HEK293 (cell line): ENCODE data around the gene NYNRIN.

Experiments used
- CTCF ChIA-PET: fragments of 350-600 bp; formaldehyde crosslinking; extraction: SDS; loops from one replicate; lab custom pipeline; 2021; ENCODE audit warnings: antibody characterized with exemption; lab: Yijun Ruan, JAX
- POLR2A ChIA-PET: fragments of 300-600 bp; formaldehyde crosslinking; extraction: SDS; loops from one replicate; lab custom pipeline; 2020; ENCODE audit warnings: antibody characterized with exemption, inconsistent platforms; lab: Yijun Ruan, JAX
- H3K27ac ChIP-seq: fragments of 200-500 bp; sonication (Bioruptor generic); 2 replicates; pipeline ENCODE4 v1.5.1; 2014; ENCODE audit warnings: low read depth, low read length, control low read depth, inconsistent platforms; ENCODE audit errors: extremely low read depth
- H3K36me3 ChIP-seq, 2 experiments: fragments of 200-500 bp in 1 of 2; sonication (Bioruptor generic) in 1 of 2; 1 replicate in 1 of 2; 2 replicates in 1 of 2; pipeline ENCODE4 v1.5.1; 2014 to 2017; ENCODE audit warnings: inconsistent platforms in 2 of 2, low read length in 2 of 2; ENCODE audit not compliant: control insufficient read depth in 2 of 2, insufficient read depth in 1 of 2
- H3K4me1 ChIP-seq: fragments of 200-500 bp; sonication (Bioruptor generic); 2 replicates; pipeline ENCODE4 v1.5.1; 2014; ENCODE audit warnings: mild to moderate bottlenecking, low read length, inconsistent platforms; ENCODE audit not compliant: control insufficient read depth, insufficient read depth
- H3K4me3 ChIP-seq: 2 replicates; pipeline ENCODE4 v1.5.1; 2011; ENCODE audit warnings: low read depth, mild to moderate bottlenecking, control low read depth, low read length, moderate library complexity
- H3K9me3 ChIP-seq: fragments of 200-500 bp; sonication (Bioruptor generic); 2 replicates; pipeline ENCODE4 v1.5.1; 2014; ENCODE audit warnings: low read depth, low read length, inconsistent platforms; ENCODE audit not compliant: control insufficient read depth, insufficient read depth
- KLF1 ChIP-seq: fragments of 450-650 bp; formaldehyde crosslinking; IDR thresholded peaks from 2 replicates; pipeline ENCODE4 v1.5.1; 2016; ENCODE audit warnings: missing biosample characterization, missing genetic modification characterization
- SCRT2 ChIP-seq: fragments of 450-650 bp; formaldehyde crosslinking; IDR thresholded peaks from 2 replicates; pipeline ENCODE4 v1.5.1; 2016; ENCODE audit warnings: missing biosample characterization, missing genetic modification characterization
- ZBTB48 ChIP-seq: fragments of 450-650 bp; formaldehyde crosslinking; IDR thresholded peaks from 2 replicates; pipeline ENCODE4 v1.5.1; 2016; ENCODE audit warnings: missing biosample characterization, missing genetic modification characterization
- ZBTB8A ChIP-seq: fragments of 450-650 bp; formaldehyde crosslinking; IDR thresholded peaks from 2 replicates; pipeline ENCODE4 v1.5.1; 2016; ENCODE audit warnings: missing biosample characterization, missing genetic modification characterization
- ZIC2 ChIP-seq: fragments of 450-650 bp; formaldehyde crosslinking; IDR thresholded peaks from 2 replicates; pipeline ENCODE4 v1.5.1; 2016; ENCODE audit warnings: missing biosample characterization, missing genetic modification characterization
- ZNF174 ChIP-seq: fragments of 450-650 bp; formaldehyde crosslinking; IDR thresholded peaks from 2 replicates; pipeline ENCODE4 v1.5.0; 2017; ENCODE audit warnings: missing biosample characterization, mild to moderate bottlenecking, missing genetic modification characterization
- ZNF24 ChIP-seq: fragments of 450-650 bp; formaldehyde crosslinking; IDR thresholded peaks from 2 replicates; pipeline ENCODE4 v1.5.1; 2016; ENCODE audit warnings: missing biosample characterization, missing genetic modification characterization
- ZNF521 ChIP-seq: fragments of 450-650 bp; formaldehyde crosslinking; IDR thresholded peaks from 2 replicates; pipeline ENCODE4 v1.5.1; 2017; ENCODE audit warnings: missing biosample characterization, mild to moderate bottlenecking, missing genetic modification characterization
- ZNF530 ChIP-seq: fragments of 450-650 bp; formaldehyde crosslinking; IDR thresholded peaks from 2 replicates; pipeline ENCODE4 v1.5.1; 2016; ENCODE audit warnings: low read depth, missing biosample characterization, missing genetic modification characterization
- ZNF558 ChIP-seq: fragments of 450-650 bp; formaldehyde crosslinking; IDR thresholded peaks from 2 replicates; pipeline ENCODE4 v1.5.1; 2016; ENCODE audit warnings: missing biosample characterization, missing genetic modification characterization
- ZNF600 ChIP-seq: fragments of 450-650 bp; formaldehyde crosslinking; IDR thresholded peaks from 2 replicates; pipeline ENCODE4 v1.5.1; 2016; ENCODE audit warnings: missing biosample characterization, missing genetic modification characterization
- TF ChIP-seq, protein P1 (sequence below): fragments of 450-650 bp; formaldehyde crosslinking; IDR thresholded peaks from 2 replicates; pipeline ENCODE4 v1.5.1; 2016; ENCODE audit warnings: missing biosample characterization, missing genetic modification characterization
- TF ChIP-seq, protein P2 (sequence below): fragments of 450-650 bp; formaldehyde crosslinking; IDR thresholded peaks from 2 replicates; pipeline ENCODE4 v1.5.1; 2017; ENCODE audit warnings: missing biosample characterization, missing genetic modification characterization
- TF ChIP-seq, protein P3 (sequence below): fragments of 450-650 bp; formaldehyde crosslinking; IDR thresholded peaks from 2 replicates; pipeline ENCODE4 v1.5.1; 2016; ENCODE audit warnings: missing biosample characterization, missing genetic modification characterization

The NYNRIN gene

DNA sequence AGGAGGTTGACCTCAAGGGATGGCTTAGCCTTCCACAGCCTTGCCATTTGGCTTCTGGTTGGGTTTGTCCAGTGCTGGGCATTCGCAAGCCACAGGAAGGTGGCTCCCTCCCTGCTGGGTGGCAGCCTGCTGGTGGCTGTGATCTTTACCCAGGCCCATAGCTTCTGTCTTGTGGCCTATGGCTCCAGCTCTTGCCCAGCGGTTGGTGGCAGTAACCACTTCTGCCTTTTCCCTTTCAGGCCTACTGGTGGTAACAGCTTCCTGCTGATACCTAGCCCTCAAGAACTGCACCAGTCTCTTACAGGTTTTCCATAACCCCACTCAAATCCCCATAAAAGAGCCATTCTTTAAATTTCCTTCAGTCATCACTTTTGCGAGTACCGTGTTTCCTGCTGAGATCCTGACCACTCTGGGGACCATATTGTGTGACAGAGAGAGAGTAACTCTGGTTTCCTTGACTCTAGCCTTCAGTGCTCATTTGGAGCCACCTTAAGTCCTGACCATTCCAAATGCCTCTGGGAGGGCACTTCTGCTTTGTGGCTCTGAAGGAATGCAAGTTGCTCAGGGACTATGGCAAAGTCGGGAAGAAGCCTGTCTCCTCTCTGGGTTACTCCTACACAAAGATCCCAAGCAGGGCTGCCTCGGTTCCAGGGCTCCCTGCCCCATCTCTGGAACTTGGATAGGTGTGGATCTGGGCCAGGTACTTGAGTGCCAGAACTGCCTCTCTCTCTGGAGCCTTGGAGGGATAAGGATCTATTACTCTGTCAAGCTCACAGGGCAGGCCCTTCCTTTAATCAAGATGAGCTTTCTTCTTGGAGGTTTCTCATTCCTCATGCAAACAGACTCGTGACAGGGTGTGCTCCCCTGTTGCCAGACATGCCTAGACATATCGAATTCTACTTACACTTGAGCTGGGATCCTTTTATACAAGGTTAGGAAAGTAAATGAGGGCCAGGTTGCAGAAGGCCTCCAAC, 2.9 kb upstream of the NYNRIN start (continued):
- TF ChIP-seq, protein P1, sequence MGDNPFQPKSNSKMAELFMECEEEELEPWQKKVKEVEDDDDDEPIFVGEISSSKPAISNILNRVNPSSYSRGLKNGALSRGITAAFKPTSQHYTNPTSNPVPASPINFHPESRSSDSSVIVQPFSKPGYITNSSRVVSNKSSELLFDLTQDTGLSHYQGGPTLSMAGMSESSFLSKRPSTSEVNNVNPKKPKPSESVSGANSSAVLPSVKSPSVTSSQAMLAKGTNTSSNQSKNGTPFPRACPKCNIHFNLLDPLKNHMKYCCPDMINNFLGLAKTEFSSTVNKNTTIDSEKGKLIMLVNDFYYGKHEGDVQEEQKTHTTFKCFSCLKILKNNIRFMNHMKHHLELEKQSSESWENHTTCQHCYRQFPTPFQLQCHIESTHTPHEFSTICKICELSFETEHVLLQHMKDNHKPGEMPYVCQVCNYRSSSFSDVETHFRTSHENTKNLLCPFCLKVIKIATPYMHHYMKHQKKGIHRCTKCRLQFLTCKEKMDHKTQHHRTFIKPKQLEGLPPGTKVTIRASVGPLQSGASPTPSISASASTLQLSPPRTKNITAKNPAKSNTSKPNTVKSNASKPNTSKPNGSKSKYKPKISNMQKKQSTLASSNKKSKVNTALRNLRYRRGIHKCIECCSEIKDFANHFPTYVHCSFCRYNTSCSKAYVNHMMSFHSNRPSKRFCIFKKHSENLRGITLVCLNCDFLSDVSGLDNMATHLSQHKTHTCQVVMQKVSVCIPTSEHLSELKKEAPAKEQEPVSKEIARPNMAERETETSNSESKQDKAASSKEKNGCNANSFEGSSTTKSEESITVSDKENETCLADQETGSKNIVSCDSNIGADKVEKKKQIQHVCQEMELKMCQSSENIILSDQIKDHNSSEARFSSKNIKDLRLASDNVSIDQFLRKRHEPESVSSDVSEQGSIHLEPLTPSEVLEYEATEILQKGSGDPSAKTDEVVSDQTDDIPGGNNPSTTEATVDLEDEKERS = no peak
- TF ChIP-seq ZNF530 (tag by site-specific recombination) (peak; percentile 95), ZNF558 (tag by site-specific recombination) (peak; percentile 95), ZNF24 (tag by site-specific recombination) (no peak), ZBTB48 (no peak), ZNF174 (no peak), ZIC2 (tag by site-specific recombination) (peak; percentile 81), ZNF521 (tag by site-specific recombination) (no peak)
- TF ChIP-seq, protein P2, sequence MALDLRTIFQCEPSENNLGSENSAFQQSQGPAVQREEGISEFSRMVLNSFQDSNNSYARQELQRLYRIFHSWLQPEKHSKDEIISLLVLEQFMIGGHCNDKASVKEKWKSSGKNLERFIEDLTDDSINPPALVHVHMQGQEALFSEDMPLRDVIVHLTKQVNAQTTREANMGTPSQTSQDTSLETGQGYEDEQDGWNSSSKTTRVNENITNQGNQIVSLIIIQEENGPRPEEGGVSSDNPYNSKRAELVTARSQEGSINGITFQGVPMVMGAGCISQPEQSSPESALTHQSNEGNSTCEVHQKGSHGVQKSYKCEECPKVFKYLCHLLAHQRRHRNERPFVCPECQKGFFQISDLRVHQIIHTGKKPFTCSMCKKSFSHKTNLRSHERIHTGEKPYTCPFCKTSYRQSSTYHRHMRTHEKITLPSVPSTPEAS (tag by site-specific recombination) = 0 out of 2 replicates have a peak, but pooled peaks have one; percentile 12

DNA sequence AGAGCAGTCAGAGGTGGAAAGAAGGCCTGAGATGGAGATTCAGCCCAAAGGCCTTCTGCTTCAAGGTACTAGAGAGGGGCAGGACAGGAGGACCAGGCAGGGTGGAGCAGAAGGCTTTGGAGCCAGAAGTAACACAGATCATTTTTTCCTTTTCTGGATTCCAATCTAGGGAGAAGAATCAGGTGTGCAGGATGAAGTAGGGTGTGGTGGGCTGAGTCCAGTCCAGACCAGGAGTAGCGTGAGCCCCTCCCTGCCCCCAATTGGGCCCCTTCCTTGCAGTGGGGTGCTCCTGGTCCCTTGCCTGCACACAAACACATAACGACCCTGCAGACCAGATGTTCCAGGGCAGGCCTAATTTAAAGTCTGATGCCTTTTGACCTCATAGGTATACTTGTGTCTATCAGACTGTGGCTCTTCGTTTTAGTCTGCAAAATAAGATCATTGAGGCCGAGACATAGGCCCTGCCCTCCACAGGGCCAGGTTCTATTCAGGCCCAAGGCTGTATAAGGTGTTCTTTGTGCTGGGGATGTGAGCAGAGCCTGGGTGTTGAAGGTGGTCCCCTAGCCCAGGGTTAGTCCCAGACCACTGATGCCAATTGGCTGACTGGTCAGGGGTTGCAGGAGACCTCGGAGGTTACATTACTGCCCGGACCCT, 1.0 kb upstream of the NYNRIN start:
- Histone ChIP-seq H3K4me3 (no peak overlapping the region), H3K4me1 (peaks cover 26% of the 10 kb centered on the region), H3K36me3 (no peaks in the 10 kb centered on the region), H3K27ac (peak overlapping the region; percentile 34; the same call in 1 of the 2 replicates), H3K9me3 (no peaks in the 10 kb centered on the region)
- CTCF ChIA-PET = interaction anchor here (0.6 to 1.7 kb wide), 3 partner anchors 15 to 210 kb away, joined by 3 to 7 read pairs (median 3); no protein-coding TSS in a partner anchor
- POLR2A ChIA-PET = interaction anchor here (1.6 kb wide), 1 partner anchor 32 kb away, joined by 7 read pairs; no protein-coding TSS in a partner anchor
- no peak for TF ChIP-seq SCRT2 (tag by site-specific recombination)
- TF ChIP-seq KLF1 = peak; percentile 73
- TF ChIP-seq, protein P3, sequence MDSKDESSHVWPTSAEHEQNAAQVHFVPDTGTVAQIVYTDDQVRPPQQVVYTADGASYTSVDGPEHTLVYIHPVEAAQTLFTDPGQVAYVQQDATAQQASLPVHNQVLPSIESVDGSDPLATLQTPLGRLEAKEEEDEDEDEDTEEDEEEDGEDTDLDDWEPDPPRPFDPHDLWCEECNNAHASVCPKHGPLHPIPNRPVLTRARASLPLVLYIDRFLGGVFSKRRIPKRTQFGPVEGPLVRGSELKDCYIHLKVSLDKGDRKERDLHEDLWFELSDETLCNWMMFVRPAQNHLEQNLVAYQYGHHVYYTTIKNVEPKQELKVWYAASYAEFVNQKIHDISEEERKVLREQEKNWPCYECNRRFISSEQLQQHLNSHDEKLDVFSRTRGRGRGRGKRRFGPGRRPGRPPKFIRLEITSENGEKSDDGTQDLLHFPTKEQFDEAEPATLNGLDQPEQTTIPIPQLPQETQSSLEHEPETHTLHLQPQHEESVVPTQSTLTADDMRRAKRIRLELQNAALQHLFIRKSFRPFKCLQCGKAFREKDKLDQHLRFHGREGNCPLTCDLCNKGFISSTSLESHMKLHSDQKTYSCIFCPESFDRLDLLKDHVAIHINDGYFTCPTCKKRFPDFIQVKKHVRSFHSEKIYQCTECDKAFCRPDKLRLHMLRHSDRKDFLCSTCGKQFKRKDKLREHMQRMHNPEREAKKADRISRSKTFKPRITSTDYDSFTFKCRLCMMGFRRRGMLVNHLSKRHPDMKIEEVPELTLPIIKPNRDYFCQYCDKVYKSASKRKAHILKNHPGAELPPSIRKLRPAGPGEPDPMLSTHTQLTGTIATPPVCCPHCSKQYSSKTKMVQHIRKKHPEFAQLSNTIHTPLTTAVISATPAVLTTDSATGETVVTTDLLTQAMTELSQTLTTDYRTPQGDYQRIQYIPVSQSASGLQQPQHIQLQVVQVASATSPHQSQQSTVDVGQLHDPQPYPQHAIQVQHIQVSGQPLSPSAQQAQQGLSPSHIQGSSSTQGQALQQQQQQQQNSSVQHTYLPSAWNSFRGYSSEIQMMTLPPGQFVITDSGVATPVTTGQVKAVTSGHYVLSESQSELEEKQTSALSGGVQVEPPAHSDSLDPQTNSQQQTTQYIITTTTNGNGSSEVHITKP (tag by site-specific recombination) = peak; percentile 35; the same call in 1 of the 2 replicates
- TF ChIP-seq ZBTB8A (tag by site-specific recombination) = 0 out of 2 replicates have a peak, but pooled peaks have one; percentile 14
- peak; percentile 39; the same call in 1 of the 2 replicates for TF ChIP-seq ZNF600 (tag by site-specific recombination)
